GM12874 (cell line): ENCODE results near the gene HIC1.

Source experiments
- TF ChIP-seq, protein P1 (sequence below): IDR thresholded peaks from 2 replicates; pipeline ENCODE4 v1.5.1; 2011; ENCODE audit warnings: low read depth, mild to moderate bottlenecking, control low read depth, low read length, moderate library complexity; ENCODE audit not compliant: insufficient read depth

The HIC1 gene

DNA sequence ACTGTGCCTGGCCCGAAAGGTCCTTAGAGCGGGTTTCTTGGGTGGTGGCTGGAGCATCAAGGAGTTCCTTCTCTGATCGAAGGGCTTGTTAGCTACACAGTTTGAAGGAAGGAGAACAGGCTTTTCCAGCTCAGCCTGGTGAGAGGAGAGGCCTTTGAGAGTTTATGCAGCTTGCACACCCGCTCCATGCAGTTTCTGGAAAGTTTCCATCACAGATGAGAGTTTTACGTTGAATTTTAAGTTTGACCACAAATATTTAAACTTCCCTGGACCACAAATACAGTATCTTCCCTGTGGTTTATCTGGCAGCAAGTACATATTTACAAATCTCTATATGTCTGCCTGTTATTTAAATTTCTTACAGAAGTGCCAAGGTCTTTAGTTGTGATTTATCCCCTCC is 56.8 kb downstream of the HIC1 start:
- TF ChIP-seq, protein P1, sequence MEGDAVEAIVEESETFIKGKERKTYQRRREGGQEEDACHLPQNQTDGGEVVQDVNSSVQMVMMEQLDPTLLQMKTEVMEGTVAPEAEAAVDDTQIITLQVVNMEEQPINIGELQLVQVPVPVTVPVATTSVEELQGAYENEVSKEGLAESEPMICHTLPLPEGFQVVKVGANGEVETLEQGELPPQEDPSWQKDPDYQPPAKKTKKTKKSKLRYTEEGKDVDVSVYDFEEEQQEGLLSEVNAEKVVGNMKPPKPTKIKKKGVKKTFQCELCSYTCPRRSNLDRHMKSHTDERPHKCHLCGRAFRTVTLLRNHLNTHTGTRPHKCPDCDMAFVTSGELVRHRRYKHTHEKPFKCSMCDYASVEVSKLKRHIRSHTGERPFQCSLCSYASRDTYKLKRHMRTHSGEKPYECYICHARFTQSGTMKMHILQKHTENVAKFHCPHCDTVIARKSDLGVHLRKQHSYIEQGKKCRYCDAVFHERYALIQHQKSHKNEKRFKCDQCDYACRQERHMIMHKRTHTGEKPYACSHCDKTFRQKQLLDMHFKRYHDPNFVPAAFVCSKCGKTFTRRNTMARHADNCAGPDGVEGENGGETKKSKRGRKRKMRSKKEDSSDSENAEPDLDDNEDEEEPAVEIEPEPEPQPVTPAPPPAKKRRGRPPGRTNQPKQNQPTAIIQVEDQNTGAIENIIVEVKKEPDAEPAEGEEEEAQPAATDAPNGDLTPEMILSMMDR, result no peak
